ENCODE measurements around the gene DCD.
"Not testable (repeated sequence)": the region's sequence is repeated elsewhere in the genome, so short reads cannot be mapped to it uniquely, and the experiment has no call there.

The DCD gene

DNA sequence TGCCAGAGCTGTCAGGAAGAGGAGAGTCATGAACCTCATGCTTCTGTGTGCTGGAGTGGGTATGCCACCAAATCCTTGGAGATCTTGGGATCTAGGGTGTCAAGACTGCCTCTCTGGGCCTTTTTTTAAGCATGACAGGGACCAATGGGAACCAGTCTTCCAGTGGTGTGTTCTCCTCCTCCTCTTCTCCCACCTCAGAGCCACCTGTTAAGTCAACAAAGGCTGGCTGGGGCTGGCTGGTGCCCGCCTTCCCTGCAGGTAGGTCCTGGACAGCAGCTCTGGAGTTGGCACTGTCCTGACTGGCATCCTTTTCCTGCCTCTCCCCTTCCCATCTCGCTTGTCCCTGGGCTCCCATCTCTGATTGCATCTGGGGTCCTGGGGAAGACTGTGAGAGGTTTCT is at the start of gene DCD:
DCD (minus strand) TSS at position 101 of the 400 bp plus-strand sequence; CDS start at position 39, 62 bp downstream.
- in situ Hi-C loops (cut with MboI; ENCODE audit: low sequenced_read_pairs) = no loop called here

DNA sequence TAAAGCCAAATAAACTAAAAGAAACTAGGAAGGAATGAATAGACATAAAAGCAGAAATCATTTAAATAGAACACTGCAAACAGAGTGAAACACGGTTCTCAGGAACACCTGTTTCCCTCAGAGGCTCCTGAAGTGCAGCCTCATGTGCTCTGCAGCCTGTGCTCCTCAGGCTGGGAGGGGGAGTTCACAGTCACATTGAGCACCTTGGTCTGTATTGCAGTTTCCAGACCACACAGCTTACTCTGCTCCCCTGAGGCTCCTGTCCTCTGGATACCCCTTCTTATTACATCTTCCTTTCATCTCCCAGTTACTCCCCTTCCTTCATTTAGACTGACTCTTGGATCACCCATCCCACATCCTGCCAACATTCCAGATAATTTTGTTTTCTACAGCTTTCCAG is 49.7 kb upstream of the DCD start:
- in situ Hi-C loops (cut with MboI; ENCODE audit: low sequenced_read_pairs) = no loop called here

- in situ Hi-C loops (cut with MboI; ENCODE audit: low sequenced_read_pairs) = no loop called here
Observed at GRCh38 chr12:54692353-54692752, 44.2 kb upstream of the DCD start.

GRCh38 chr12:54689984-54690383 is 41.8 kb upstream of the DCD start:
- in situ Hi-C loops (cut with MboI; ENCODE audit: low sequenced_read_pairs) = no loop called here

GRCh38 chr12:54689034-54689372 is 40.8 kb upstream of the DCD start:
- in situ Hi-C loops (cut with MboI; ENCODE audit: low sequenced_read_pairs) = no loop called here

DNA sequence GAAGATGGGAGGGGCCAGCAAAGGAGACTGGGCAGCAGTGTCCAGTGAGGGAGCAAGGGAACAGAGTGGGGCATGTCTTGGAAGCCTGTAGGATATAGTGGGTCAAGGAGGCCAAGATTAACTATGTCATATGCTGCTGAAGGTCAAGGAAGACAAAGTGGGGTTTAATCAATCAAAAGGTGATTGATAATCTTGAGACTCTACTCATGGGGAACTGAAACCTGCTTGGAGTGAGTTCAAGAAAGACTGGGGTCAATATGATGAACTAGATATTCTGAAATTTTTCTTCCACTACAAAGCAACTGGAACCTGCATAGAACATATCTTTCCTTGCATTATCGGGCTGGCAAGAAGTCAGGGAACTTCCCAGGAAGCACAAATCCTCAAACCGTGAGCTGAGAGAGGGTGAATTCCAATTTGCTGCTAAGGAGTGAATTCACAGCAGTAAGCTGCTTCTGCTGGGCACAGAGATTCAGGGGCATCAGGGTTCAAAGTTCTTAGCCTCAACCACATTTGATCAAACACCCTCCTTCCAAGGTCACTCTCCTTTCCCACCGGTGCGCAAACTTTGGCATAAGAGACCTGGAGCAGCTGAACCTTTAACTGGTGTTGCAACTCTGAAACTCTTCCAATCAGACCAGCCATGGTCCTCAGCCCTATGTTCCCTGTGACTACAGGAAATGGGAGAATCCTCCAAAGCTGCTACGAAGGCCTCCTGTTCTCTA is 40.3 kb upstream of the DCD start:
- in situ Hi-C loops (cut with MboI; ENCODE audit: low sequenced_read_pairs) = no loop called here

DNA sequence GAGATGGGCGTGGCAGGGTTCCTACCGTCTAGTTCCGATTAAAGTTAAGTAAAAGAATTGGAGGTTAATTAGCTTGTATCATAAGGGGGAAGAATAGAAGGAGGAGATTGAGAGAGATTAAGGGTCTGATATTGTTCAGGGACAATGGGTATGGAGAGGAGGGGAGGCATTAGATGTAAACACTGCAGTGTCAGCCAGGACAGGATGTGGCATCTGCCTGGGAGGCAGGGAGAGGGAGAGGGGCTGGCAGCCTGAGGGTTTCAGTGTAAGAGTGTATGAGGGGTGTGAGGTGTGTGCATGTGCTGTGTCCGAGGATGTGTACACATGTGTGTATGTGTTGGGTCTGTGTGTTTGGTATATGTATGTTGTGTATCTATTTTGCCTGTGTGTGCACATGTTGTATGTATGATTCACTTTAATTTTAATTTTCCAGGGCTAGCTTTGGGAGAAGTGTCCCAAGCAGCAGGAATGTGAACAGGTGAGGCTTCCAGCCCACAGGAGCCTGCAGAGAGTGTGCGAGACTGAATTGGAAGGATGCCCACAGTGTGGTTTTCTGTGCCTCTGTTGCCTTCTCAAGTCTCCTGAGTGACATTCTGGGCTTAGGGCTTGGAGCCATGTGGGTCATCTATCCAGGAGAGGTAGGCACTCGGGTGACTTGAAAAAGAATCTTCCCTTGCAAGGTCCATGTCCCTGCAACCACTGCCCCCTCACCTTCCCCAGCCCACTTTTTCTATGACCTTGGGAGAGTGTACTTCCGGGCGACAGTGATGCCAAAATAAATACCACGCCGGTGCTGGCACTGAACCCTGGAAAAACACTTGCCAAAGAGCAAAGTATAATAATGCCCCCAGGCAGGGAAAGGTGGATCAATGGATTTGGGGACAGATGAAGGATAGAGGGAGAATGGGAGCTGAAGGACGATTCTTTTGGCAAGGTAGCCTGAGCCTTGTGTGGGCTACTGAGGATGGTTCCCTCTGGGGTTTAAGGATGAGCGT is 36.8 kb upstream of the DCD start:
- in situ Hi-C loops (cut with MboI; ENCODE audit: low sequenced_read_pairs) = no loop called here

DNA sequence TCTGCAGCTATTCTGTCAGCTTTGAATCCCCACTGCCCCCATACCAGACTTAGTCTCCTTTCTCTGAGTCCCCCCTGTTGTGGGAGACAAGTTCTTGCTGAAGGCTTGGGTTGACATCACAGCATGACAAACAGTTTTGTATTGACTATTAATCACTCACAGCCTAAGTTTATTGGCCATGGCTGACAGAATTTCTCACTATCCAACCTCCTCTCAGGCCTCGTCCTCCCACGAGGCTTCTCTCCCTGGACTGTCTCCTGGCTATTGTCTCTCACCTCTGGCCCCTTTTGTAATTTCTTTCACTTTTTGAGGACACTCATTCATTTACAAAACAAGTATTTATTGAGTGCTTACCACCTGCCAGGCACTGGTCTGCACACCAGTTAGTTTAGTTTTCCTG is 35.2 kb upstream of the DCD start:
- in situ Hi-C loops (cut with MboI; ENCODE audit: low sequenced_read_pairs) = no loop called here

- in situ Hi-C loops (cut with MboI; ENCODE audit: low sequenced_read_pairs) = no loop called here
Observed at GRCh38 chr12:54682674-54683073, 34.5 kb upstream of the DCD start.

DNA sequence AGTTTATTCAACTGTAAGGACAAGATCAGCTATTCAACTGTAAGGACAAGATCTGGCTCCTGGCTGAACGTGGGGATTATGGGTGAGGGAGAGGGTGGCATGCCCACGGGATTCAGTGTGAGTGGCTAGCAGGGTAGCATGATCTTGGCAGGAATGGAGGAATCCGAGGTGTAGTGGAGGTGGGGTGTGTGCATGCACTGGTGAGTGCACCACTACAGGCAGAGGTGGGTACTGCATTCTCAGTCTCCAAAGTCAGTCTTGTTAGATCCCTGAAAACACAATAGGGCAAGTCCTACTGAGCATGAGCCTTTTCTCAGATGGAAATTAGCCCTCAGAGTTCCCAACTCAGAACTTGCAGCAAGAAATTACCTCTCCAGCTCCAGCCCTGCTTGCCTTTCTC is 32.2 kb upstream of the DCD start:
- in situ Hi-C loops (cut with MboI; ENCODE audit: low sequenced_read_pairs) = no loop called here

DNA sequence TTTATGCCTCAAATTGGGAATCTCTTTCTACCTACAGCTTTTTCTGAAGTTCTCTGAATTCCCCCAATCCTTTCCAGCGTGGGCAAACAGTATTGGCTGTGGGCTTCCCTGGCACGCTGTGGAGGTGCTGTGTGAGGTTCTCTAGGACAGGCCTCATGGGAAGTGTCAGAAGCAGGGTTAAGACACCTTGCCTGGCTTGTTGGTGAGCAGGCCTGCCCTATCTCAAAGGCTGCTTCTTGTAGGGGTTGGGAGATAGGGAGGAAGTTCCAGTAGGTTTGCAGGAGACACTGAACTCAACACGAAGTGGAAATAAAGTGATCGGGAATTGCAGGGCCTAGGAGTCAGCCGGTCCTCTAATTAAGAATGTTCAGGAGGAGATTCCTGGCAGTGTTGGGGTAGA is 30.0 kb upstream of the DCD start:
- in situ Hi-C loops (cut with MboI; ENCODE audit: low sequenced_read_pairs) = no loop called here

DNA sequence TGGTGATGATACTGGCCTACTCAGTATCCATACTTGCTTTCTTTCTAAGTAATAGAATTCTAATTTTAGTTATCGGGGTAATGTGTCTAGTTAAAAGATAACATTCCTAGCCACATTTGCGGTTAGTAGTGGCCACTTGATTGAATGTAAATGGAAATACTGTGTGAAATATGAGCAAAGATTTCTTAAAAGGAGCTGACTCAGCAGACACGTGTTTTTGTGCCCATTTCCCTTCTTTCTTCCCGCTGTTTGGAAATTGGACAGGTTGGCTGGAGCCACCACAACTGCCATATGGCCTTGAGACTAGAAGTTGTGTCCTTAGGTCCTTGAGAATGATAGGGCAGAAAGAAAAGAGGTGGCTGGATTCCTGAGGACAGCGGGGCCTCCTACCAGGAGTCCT is 19.8 kb upstream of the DCD start:
- in situ Hi-C loops (cut with MboI; ENCODE audit: low sequenced_read_pairs) = no loop called here

DNA sequence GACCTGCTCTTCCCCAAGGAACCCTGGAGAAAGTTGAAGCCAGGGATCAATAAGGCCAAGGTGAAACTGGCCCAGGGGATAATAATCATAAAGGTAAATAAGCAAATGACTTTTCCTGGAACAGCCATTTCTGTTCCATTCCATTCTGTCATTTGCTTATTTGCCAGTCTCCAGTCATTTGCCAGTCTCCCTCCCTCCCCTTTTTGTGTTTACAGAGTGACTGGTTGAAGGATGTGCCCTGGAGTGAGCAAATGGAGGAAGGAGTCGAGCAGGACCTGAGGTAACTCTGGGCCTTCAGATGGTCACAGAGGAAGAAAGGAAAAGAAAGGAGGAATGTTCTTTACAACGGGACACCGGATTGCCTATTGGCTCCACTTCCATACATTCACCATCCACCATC is 17.8 kb upstream of the DCD start:
- in situ Hi-C loops (cut with MboI; ENCODE audit: low sequenced_read_pairs) = no loop called here

- in situ Hi-C loops (cut with MboI; ENCODE audit: low sequenced_read_pairs) = not testable (repeated sequence)
Observed at GRCh38 chr12:54665022-54665635, 17.0 kb upstream of the DCD start.

DNA sequence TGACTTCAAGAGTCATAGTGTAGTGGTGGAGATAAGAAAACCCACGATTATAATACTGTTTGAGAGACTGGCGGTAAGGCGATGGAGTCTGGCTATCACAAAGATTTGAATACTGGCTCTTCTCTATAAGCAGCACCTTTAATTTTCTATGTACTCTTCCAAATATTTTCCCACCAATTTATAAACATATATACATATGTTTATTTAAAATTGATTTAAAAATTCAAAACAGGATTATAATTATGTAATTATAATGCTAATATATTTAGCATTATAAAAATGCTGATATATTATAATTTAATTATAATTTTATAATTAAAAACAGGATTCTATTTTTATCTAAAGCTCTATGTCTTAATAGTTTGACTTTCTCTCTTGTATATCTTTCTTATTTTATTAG is 15.4 kb upstream of the DCD start:
- in situ Hi-C loops (cut with MboI; ENCODE audit: low sequenced_read_pairs) = no loop called here

- in situ Hi-C loops (cut with MboI; ENCODE audit: low sequenced_read_pairs) = no loop called here
Observed at GRCh38 chr12:54662026-54662425, 13.9 kb upstream of the DCD start.

GRCh38 chr12:54661048-54661447 is 12.9 kb upstream of the DCD start:
- in situ Hi-C loops (cut with MboI; ENCODE audit: low sequenced_read_pairs) = no loop called here

GRCh38 chr12:54660320-54660962 is 12.3 kb upstream of the DCD start:
- in situ Hi-C loops (cut with MboI; ENCODE audit: low sequenced_read_pairs) = no loop called here

DNA sequence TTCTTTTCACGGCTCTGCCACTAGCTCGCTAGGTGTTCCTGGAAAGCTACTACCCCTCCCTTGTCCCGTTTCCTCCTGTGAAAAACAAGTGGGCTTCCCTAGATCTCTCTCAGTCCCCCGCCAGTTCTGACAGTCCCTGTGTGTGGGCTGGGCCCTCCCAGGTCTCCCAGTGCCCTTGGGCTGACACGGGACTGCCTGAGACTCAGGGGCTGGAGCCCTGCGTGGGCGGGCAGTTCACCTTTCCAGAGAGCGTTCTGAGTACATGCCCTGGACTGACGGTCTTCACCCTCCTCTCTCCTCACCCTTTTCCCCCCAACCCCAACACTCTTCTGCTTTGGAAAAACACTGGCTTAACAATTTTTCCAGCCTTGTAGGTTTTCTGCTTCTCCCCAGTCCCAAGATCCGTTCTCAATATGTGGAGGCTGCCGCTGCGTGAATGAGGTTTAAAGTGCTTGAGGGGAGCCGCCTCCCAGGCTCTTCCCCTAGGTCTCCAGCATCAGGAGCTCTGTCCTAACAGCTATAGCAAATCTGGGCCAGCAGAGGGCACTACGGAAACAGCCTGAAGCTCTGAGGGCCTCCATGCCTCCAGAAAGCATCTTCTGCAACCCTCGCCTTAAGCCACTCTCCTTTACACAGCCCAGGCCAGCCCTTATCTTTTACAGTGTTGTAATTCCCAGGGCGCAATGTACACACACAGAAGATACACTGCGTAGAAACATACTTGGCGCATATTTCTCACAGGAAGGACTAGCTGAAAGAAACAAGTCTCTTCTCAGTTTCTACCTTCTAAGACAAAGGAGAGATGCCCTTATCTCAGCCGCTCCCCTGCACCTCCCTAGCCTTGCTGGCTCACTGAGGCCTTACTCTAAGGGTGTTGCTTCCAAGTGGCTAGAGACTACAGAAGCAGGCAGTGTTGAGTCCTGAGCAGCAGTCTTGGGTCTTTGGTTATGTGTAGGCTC is 10.4 kb upstream of the DCD start:
- in situ Hi-C loops (cut with MboI; ENCODE audit: low sequenced_read_pairs) = no loop called here

GRCh38 chr12:54657105-54657607 is 9.0 kb upstream of the DCD start:
- in situ Hi-C loops (cut with MboI; ENCODE audit: low sequenced_read_pairs) = no loop called here
